ENCODE results near the gene ADAMTS8.

ADAMTS8 gene

DNA sequence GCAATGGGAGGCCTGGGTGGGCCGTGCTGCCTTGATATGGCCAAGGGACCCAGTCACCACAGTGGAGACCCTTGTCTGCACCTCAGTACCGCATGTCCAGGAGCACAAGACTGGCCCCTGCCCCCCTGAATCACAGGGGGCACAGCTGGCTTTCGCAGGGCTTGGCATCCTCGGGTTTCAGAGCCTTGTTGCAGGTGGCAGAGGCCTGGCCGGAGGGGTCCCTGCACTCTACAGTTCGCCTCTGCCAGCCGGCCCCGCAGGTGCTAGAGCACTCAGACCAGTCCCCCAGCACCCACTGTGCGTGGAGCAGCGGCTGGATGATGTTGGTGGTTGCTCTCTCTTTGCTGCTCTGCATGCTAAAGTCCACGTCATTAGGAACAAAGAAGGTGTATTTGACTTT is 23.0 kb downstream of the ADAMTS8 start:
- DNase-seq (ENCODE audit: low spot score), result no peak
- Histone ChIP-seq H2BK5ac (ENCODE audit: low read length) (no peak overlapping the region), H3K4me1 (ENCODE audit: control insufficient read depth in 2 of 2, insufficient read depth in 1 of 2, low read depth in 1 of 2, low read length in 2 of 2) (peaks cover 0 to 10% of the 10 kb centered on the region in 2 donors), H3K4me2 (ENCODE audit: insufficient read depth, low read length, poor library complexity, severe bottlenecking) (no peak overlapping the region), H2AK5ac (ENCODE audit: low read depth, low read length) (peak overlapping the region; percentile 47), H4K8ac (ENCODE audit: low read depth, low read length) (no peak overlapping the region), H2BK12ac (ENCODE audit: low read length) (no peak overlapping the region), H2AFZ (ENCODE audit: low read length) (no peak overlapping the region), H2BK120ac (ENCODE audit: low read depth, low read length) (no peak overlapping the region), H3K14ac (ENCODE audit: low read length) (peak overlapping the region; percentile 14), H2BK15ac (ENCODE audit: low read length) (no peak overlapping the region), H3K9me3 (replicated peaks in 1 of 2; ENCODE audit: control insufficient read depth in 2 of 2, insufficient read depth in 1 of 2, low read depth in 1 of 2, low read length in 2 of 2) (no peaks in the 10 kb centered on the region), H3K18ac (ENCODE audit: low read length) (no peak overlapping the region), H3K79me1 (ENCODE audit: low read depth, low read length) (no peaks in the 10 kb centered on the region), H3K36me3 (replicated peaks in 1 of 2; ENCODE audit: control insufficient read depth in 2 of 2, insufficient read depth in 2 of 2, low read length in 2 of 2) (no peaks in the 10 kb centered on the region), H3K9ac (ENCODE audit: low read depth, low read length, poor library complexity) (peak overlapping the region; percentile 18), H3K27ac (replicated peaks; ENCODE audit: low read length) (no peak overlapping the region), H3K4ac (ENCODE audit: low read length) (no peak overlapping the region), H3K4me3 (ENCODE audit: low read length in 2 of 2) (no peak overlapping the region), H4K91ac (ENCODE audit: low read depth, low read length, poor library complexity) (no peak overlapping the region), H3K23ac (ENCODE audit: low read depth, low read length, poor library complexity) (no peak overlapping the region), H3K27me3 (ENCODE audit: control insufficient read depth in 3 of 3, insufficient read depth in 3 of 3, low read depth in 1 of 3, low read length in 3 of 3) (peaks cover 0 to 30% (median 0%) of the 10 kb centered on the region in 3 experiments)
- no CpG with 5 or more reads among the region's 11 CpGs for WGBS, 2 donors (ENCODE audit: extremely low coverage in 2 of 2, insufficient read length in 2 of 2, insufficient replicate concordance in 1 of 2)

DNA sequence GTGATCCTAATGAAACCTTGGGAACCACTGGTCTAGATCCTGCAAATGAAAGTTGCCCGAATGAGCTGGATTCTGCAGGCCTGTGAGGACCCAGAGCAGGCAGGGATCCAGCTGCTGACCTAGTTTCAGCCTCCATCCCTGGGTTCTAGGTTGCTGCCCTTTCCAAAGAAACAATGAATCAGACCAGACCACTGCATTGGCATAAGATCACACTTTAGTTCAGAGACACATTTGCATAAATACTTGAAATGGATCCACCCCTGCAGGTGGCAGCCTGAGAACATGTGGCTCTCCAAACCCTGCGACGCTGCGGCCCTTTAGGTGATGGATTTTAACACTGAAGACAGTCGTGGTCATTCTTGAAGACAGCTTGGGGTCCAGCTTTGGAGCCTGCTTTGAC is 23.7 kb downstream of the ADAMTS8 start:
- no peak for DNase-seq (ENCODE audit: low spot score)
- no CpG with 5 or more reads among the region's 5 CpGs for WGBS, 2 donors (ENCODE audit: extremely low coverage in 2 of 2, insufficient read length in 2 of 2, insufficient replicate concordance in 1 of 2)
- H3K18ac ChIP-seq (ENCODE audit: low read length), result no peak overlapping the region
- H3K27me3 ChIP-seq (ENCODE audit: control insufficient read depth in 3 of 3, insufficient read depth in 3 of 3, low read depth in 1 of 3, low read length in 3 of 3), result peaks cover 0 to 28% (median 0%) of the 10 kb centered on the region in 3 experiments
- no peak overlapping the region for H2BK15ac ChIP-seq (ENCODE audit: low read length)
- H3K4me3 ChIP-seq (ENCODE audit: low read length in 2 of 2), result no peak overlapping the region
- H3K14ac ChIP-seq (ENCODE audit: low read length), result no peak overlapping the region
- H2BK5ac ChIP-seq (ENCODE audit: low read length), result no peak overlapping the region
- H3K4ac ChIP-seq (ENCODE audit: low read length), result no peak overlapping the region
- H2AK5ac ChIP-seq (ENCODE audit: low read depth, low read length), result no peak overlapping the region
- H3K9ac ChIP-seq (ENCODE audit: low read depth, low read length, poor library complexity), result no peak overlapping the region
- no peak overlapping the region for H2BK12ac ChIP-seq (ENCODE audit: low read length)
- no peaks in the 10 kb centered on the region for H3K79me1 ChIP-seq (ENCODE audit: low read depth, low read length)
- no peaks in the 10 kb centered on the region for H3K36me3 ChIP-seq (replicated peaks in 1 of 2; ENCODE audit: control insufficient read depth in 2 of 2, insufficient read depth in 2 of 2, low read length in 2 of 2)
- H3K23ac ChIP-seq (ENCODE audit: low read depth, low read length, poor library complexity), result no peak overlapping the region
- H3K9me3 ChIP-seq (replicated peaks in 1 of 2; ENCODE audit: control insufficient read depth in 2 of 2, insufficient read depth in 1 of 2, low read depth in 1 of 2, low read length in 2 of 2), result no peaks in the 10 kb centered on the region
- H2AFZ ChIP-seq (ENCODE audit: low read length), result no peak overlapping the region
- H3K4me1 ChIP-seq (ENCODE audit: control insufficient read depth in 2 of 2, insufficient read depth in 1 of 2, low read depth in 1 of 2, low read length in 2 of 2), result peaks cover 0 to 10% of the 10 kb centered on the region in 2 donors
- no peak overlapping the region for H3K27ac ChIP-seq (replicated peaks; ENCODE audit: low read length)
- no peak overlapping the region for H4K91ac ChIP-seq (ENCODE audit: low read depth, low read length, poor library complexity)
- H4K8ac ChIP-seq (ENCODE audit: low read depth, low read length), result no peak overlapping the region
- H3K4me2 ChIP-seq (ENCODE audit: insufficient read depth, low read length, poor library complexity, severe bottlenecking), result no peak overlapping the region
- H2BK120ac ChIP-seq (ENCODE audit: low read depth, low read length), result no peak overlapping the region

DNA sequence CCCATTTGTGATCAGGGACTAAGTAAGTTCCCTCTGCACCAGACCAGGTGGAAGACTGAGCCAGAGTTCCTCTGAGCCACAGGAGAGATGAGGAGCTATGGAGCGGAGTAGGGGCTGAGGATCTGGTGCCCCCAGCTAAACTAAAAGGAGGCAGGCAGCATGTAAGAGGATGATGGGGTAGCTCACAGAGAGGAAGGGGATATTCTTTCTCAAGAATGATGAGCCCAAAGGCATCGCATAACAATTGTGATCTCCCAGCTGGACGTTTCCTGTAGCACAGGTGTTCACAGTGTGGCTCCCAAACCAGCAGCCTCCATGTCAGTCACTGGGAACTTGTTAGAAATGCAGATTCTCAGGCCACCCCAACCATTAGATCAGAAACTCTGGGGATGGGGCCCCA is 24.4 kb downstream of the ADAMTS8 start:
- H3K79me1 ChIP-seq (ENCODE audit: low read depth, low read length), result no peaks in the 10 kb centered on the region
- no peak overlapping the region for H2BK15ac ChIP-seq (ENCODE audit: low read length)
- no CpG with 5 or more reads among the region's 3 CpGs for WGBS, 2 donors (ENCODE audit: extremely low coverage in 2 of 2, insufficient read length in 2 of 2, insufficient replicate concordance in 1 of 2)
- H3K4ac ChIP-seq (ENCODE audit: low read length), result no peak overlapping the region
- no peak overlapping the region for H3K23ac ChIP-seq (ENCODE audit: low read depth, low read length, poor library complexity)
- H2BK120ac ChIP-seq (ENCODE audit: low read depth, low read length), result no peak overlapping the region
- no peak overlapping the region for H3K4me2 ChIP-seq (ENCODE audit: insufficient read depth, low read length, poor library complexity, severe bottlenecking)
- peaks cover 0 to 20% (median 0%) of the 10 kb centered on the region in 3 experiments for H3K27me3 ChIP-seq (ENCODE audit: control insufficient read depth in 3 of 3, insufficient read depth in 3 of 3, low read depth in 1 of 3, low read length in 3 of 3)
- no peak overlapping the region for H3K4me3 ChIP-seq (ENCODE audit: low read length in 2 of 2)
- no peak overlapping the region for H3K9ac ChIP-seq (ENCODE audit: low read depth, low read length, poor library complexity)
- peaks cover 0 to 10% of the 10 kb centered on the region in 2 donors for H3K4me1 ChIP-seq (ENCODE audit: control insufficient read depth in 2 of 2, insufficient read depth in 1 of 2, low read depth in 1 of 2, low read length in 2 of 2)
- no peak overlapping the region for H3K27ac ChIP-seq (replicated peaks; ENCODE audit: low read length)
- H3K9me3 ChIP-seq (replicated peaks in 1 of 2; ENCODE audit: control insufficient read depth in 2 of 2, insufficient read depth in 1 of 2, low read depth in 1 of 2, low read length in 2 of 2), result no peaks in the 10 kb centered on the region
- no peak overlapping the region for H4K91ac ChIP-seq (ENCODE audit: low read depth, low read length, poor library complexity)
- H2BK5ac ChIP-seq (ENCODE audit: low read length), result no peak overlapping the region
- H2BK12ac ChIP-seq (ENCODE audit: low read length), result no peak overlapping the region
- H2AFZ ChIP-seq (ENCODE audit: low read length), result no peak overlapping the region
- no peak for DNase-seq (ENCODE audit: low spot score)
- H2AK5ac ChIP-seq (ENCODE audit: low read depth, low read length), result no peak overlapping the region
- no peaks in the 10 kb centered on the region for H3K36me3 ChIP-seq (replicated peaks in 1 of 2; ENCODE audit: control insufficient read depth in 2 of 2, insufficient read depth in 2 of 2, low read length in 2 of 2)
- no peak overlapping the region for H4K8ac ChIP-seq (ENCODE audit: low read depth, low read length)
- no peak overlapping the region for H3K14ac ChIP-seq (ENCODE audit: low read length)
- H3K18ac ChIP-seq (ENCODE audit: low read length), result no peak overlapping the region

DNA sequence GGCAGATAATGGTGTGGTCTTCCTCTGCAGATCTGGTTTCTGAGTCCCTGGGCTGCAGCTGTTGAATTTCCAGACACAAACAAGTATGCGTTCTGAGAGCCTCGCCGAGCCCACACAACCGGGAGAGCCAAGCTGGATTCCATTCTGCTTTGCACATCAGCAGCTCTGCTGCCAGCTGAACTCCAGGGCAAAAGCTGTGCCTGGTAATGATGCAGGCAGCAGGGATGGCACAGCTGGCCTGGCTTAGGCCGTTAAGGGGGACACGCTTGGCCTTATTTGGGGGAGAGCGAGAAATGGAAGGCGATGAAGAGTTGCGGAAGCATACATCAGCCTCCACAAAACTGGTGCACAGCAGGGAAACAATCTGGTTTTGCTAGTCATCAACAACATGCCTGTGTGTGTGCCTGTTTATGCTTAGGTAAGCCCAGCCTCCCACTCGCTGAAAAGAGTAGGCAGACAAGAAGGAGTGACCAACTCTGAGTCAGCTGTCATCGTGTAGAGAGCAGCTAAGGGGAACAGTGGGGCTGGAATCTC is 25.1 kb downstream of the ADAMTS8 start:
- no peaks in the 10 kb centered on the region for H3K79me1 ChIP-seq (ENCODE audit: low read depth, low read length)
- H2AFZ ChIP-seq (ENCODE audit: low read length), result peak overlapping the region; percentile 15
- no peaks in the 10 kb centered on the region for H3K36me3 ChIP-seq (replicated peaks in 1 of 2; ENCODE audit: control insufficient read depth in 2 of 2, insufficient read depth in 2 of 2, low read length in 2 of 2)
- no peak overlapping the region for H4K8ac ChIP-seq (ENCODE audit: low read depth, low read length)
- H3K4me3 ChIP-seq (ENCODE audit: low read length in 2 of 2), result no peak overlapping the region
- H3K4ac ChIP-seq (ENCODE audit: low read length), result no peak overlapping the region
- no peak overlapping the region for H3K23ac ChIP-seq (ENCODE audit: low read depth, low read length, poor library complexity)
- H3K27me3 ChIP-seq (ENCODE audit: control insufficient read depth in 3 of 3, insufficient read depth in 3 of 3, low read depth in 1 of 3, low read length in 3 of 3), result peaks cover 0 to 15% (median 0%) of the 10 kb centered on the region in 3 experiments
- H3K14ac ChIP-seq (ENCODE audit: low read length), result no peak overlapping the region
- H3K9me3 ChIP-seq (replicated peaks in 1 of 2; ENCODE audit: control insufficient read depth in 2 of 2, insufficient read depth in 1 of 2, low read depth in 1 of 2, low read length in 2 of 2), result no peaks in the 10 kb centered on the region
- no CpG with 5 or more reads among the region's 11 CpGs for WGBS, 2 donors (ENCODE audit: extremely low coverage in 2 of 2, insufficient read length in 2 of 2, insufficient replicate concordance in 1 of 2)
- no peak overlapping the region for H2BK5ac ChIP-seq (ENCODE audit: low read length)
- peaks cover 0 to 10% of the 10 kb centered on the region in 2 donors for H3K4me1 ChIP-seq (ENCODE audit: control insufficient read depth in 2 of 2, insufficient read depth in 1 of 2, low read depth in 1 of 2, low read length in 2 of 2)
- no peak overlapping the region for H3K4me2 ChIP-seq (ENCODE audit: insufficient read depth, low read length, poor library complexity, severe bottlenecking)
- no peak overlapping the region for H2BK15ac ChIP-seq (ENCODE audit: low read length)
- no peak for DNase-seq (ENCODE audit: low spot score)
- H4K91ac ChIP-seq (ENCODE audit: low read depth, low read length, poor library complexity), result no peak overlapping the region
- H2BK12ac ChIP-seq (ENCODE audit: low read length), result no peak overlapping the region
- H3K9ac ChIP-seq (ENCODE audit: low read depth, low read length, poor library complexity), result no peak overlapping the region
- H2AK5ac ChIP-seq (ENCODE audit: low read depth, low read length), result no peak overlapping the region
- H3K18ac ChIP-seq (ENCODE audit: low read length), result peak overlapping the region; percentile 11
- H3K27ac ChIP-seq (replicated peaks; ENCODE audit: low read length), result no peak overlapping the region
- no peak overlapping the region for H2BK120ac ChIP-seq (ENCODE audit: low read depth, low read length)
